A673 (cell line): ENCODE data around the gene SLC22A1.

Experiments used
- EZH2 ChIP-seq: fragments of 200-600 bp; sonication (generic); IDR thresholded peaks from 2 replicates; pipeline ENCODE4 v1.6.1; 2017; ENCODE audit warnings: borderline replicate concordance, low read depth, mild to moderate bottlenecking, mixed read lengths, antibody characterized with exemption, low read length; ENCODE audit not compliant: poor library complexity, severe bottlenecking
- TF ChIP-seq, protein P1 (sequence below): fragments of 300-800, 200-600 bp; sonication (generic); conservative IDR thresholded peaks from 2 replicates; pipeline ENCODE4 v1.5.1; 2017; ENCODE audit warnings: low read depth, mild to moderate bottlenecking, antibody characterized with exemption, low read length, moderate library complexity, mixed read lengths

DNA sequence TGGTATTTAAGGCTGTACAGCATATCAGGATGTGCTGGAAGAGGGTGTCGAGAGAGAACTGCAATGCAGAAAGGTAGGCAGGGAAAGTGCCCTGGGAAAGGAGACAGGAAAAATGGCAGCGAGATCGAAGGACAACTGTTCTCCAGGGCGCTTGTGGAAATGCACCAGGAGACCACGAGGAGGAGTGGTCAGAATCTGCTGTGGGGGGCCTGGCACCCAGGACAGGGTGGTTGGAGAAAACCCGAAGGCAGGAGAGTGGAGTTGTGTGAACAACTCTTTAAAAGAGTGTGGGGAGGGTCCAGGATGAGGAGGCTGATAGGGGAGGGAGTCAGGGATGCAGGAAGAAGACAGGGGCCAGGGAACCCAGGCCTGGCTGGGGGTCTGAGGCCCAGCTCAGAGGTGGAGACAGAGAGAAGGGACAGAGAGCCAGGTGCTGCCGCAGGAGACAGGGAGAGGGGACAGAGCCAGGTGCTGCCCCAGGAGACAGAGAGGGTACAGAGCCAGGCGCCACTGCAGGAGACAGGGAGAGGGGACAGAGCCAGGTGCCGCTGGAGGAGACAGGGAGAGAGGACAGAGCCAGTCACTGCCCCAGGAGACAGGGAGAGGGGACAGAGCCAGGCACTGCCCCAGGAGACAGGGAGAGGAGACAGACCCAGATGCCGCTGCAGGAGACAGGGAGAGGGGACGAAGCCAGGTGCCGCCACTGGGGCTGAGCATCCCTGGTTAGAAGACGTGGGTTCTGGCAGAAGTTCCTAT lies 9.3 kb downstream of the SLC22A1 start:
- TF ChIP-seq, protein P1, sequence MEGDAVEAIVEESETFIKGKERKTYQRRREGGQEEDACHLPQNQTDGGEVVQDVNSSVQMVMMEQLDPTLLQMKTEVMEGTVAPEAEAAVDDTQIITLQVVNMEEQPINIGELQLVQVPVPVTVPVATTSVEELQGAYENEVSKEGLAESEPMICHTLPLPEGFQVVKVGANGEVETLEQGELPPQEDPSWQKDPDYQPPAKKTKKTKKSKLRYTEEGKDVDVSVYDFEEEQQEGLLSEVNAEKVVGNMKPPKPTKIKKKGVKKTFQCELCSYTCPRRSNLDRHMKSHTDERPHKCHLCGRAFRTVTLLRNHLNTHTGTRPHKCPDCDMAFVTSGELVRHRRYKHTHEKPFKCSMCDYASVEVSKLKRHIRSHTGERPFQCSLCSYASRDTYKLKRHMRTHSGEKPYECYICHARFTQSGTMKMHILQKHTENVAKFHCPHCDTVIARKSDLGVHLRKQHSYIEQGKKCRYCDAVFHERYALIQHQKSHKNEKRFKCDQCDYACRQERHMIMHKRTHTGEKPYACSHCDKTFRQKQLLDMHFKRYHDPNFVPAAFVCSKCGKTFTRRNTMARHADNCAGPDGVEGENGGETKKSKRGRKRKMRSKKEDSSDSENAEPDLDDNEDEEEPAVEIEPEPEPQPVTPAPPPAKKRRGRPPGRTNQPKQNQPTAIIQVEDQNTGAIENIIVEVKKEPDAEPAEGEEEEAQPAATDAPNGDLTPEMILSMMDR: no peak
- no peak for TF ChIP-seq EZH2
